ENCODE results near the gene RALGAPA2. TPM values are rescaled to one million over a fixed set of nuclear protein-coding genes. Genes with fewer than 3 reads are reported as not detected.
A peak's percentile ranks its signal among the peaks of the same experiment; 100 is the strongest.

RALGAPA2 gene
- total and polyA plus RNA-seq, 10 donors, result 1.2 to 55.2 (median 29.4) TPM

DNA sequence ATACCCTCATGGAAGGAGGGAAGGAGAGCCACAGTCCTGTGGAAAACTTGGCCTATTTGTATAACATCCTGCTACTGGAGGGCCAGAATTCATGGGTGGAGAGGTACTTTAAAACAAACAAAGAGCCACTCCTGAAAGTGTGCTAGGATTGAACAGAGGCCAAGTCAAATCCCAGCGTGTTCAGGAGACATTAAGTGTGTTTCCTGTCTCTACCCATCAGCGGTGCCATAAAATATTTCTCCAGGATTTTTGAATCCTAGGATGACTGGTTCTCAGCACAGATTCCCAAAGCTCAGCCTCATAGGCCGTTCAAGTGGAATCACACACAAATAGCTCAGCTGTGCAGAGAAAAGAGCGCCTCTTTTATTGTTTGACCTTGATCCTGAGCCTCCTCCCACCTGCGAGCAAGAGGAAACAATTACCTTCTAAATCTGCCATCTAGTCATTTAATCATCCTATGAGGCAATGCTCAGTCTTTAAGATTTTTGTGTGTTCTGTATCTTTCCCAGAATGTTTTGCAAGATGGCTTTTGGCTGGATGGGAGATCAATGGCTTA, 31.8 kb upstream of the RALGAPA2 start:
- peak overlapping the region in 7 of 8 donors; percentile 66 to 88 (median 82) for H3K27ac ChIP-seq
- peaks cover 0 to 74% (median 4%) of the 10 kb centered on the region in 7 donors for H3K27me3 ChIP-seq (replicated peaks in 1 of 7)
- intact Hi-C loops (cut with DNase I; ENCODE audit: low total_unique reads), result no loop called here
- peaks cover 0 to 20% (median 16%) of the 10 kb centered on the region in 8 donors for H3K9me3 ChIP-seq
- H3K36me3 ChIP-seq, result no peaks in the 10 kb centered on the region
- H3K4me1 ChIP-seq, result peaks cover 4 to 37% (median 18%) of the 10 kb centered on the region in 6 donors
- DNase-seq, result no peak
- TF ChIP-seq POLR2AphosphoS5 (IDR thresholded peaks at IDR 0.05), result no peak
- TF ChIP-seq, protein P1, sequence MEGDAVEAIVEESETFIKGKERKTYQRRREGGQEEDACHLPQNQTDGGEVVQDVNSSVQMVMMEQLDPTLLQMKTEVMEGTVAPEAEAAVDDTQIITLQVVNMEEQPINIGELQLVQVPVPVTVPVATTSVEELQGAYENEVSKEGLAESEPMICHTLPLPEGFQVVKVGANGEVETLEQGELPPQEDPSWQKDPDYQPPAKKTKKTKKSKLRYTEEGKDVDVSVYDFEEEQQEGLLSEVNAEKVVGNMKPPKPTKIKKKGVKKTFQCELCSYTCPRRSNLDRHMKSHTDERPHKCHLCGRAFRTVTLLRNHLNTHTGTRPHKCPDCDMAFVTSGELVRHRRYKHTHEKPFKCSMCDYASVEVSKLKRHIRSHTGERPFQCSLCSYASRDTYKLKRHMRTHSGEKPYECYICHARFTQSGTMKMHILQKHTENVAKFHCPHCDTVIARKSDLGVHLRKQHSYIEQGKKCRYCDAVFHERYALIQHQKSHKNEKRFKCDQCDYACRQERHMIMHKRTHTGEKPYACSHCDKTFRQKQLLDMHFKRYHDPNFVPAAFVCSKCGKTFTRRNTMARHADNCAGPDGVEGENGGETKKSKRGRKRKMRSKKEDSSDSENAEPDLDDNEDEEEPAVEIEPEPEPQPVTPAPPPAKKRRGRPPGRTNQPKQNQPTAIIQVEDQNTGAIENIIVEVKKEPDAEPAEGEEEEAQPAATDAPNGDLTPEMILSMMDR (IDR thresholded peaks at IDR 0.05 in 8 of 11, conservative IDR thresholded peaks at IDR 0.05 in 3 of 11), result no peak
- no peak for TF ChIP-seq POLR2A (IDR thresholded peaks at IDR 0.05)
- 48 to 76% (median 54%) methylated on average over 5 of the region's 5 CpGs for WGBS, 5 donors
- H3K4me3 ChIP-seq, result no peak overlapping the region

DNA sequence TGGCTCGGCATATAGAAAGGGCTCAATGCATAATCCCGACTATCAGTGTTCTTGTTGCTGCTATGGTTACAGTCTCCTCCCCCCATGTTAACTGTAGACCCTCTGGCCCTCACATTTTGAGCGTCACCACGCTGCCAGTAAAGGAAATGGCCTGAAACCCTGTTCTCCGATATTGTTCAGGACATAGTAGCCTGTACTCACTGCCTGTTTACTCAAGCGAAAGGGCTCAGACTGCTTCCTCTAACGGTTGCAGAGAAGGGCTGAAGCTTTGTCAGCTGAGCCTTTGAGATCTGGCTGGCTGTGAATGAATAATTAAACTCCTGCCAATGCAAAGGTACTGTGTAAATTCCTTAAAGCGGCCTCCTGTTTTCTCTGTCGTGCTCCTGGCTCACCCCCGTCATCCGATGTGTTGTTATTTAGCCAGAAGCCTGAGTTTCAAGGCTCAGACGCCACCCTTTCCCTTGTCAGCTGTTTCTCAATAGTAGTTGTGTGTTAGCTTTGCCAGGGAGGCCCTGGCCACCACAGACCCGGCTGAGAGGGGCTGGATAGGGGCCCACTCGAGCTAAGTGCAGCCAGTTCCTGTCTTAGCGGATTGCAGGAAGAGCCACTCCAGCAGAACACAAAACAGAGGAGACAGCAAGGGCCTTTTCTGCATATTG, 31.2 kb upstream of the RALGAPA2 start:
- peak overlapping the region in 1 of 8 donors; percentile 31 for H3K4me3 ChIP-seq
- TF ChIP-seq, protein P1 (IDR thresholded peaks at IDR 0.05 in 8 of 11, conservative IDR thresholded peaks at IDR 0.05 in 3 of 11), result no peak
- peak in 2 of 3 donors; percentile 25 to 58 for TF ChIP-seq POLR2AphosphoS5 (IDR thresholded peaks at IDR 0.05)
- peaks cover 4 to 37% (median 18%) of the 10 kb centered on the region in 6 donors for H3K4me1 ChIP-seq
- intact Hi-C loops (cut with DNase I; ENCODE audit: low total_unique reads), result no loop called here
- peaks cover 0 to 14% (median 10%) of the 10 kb centered on the region in 8 donors for H3K9me3 ChIP-seq
- no peaks in the 10 kb centered on the region for H3K36me3 ChIP-seq
- H3K27ac ChIP-seq, result peak overlapping the region in 7 of 8 donors; percentile 66 to 88 (median 82)
- 8 to 18% (median 15%) methylated on average over 13 to 15 of the region's 15 CpGs for WGBS, 5 donors
- DNase-seq, result peak; percentile 81
- peaks cover 0 to 73% (median 4%) of the 10 kb centered on the region in 7 donors for H3K27me3 ChIP-seq (replicated peaks in 1 of 7)

DNA sequence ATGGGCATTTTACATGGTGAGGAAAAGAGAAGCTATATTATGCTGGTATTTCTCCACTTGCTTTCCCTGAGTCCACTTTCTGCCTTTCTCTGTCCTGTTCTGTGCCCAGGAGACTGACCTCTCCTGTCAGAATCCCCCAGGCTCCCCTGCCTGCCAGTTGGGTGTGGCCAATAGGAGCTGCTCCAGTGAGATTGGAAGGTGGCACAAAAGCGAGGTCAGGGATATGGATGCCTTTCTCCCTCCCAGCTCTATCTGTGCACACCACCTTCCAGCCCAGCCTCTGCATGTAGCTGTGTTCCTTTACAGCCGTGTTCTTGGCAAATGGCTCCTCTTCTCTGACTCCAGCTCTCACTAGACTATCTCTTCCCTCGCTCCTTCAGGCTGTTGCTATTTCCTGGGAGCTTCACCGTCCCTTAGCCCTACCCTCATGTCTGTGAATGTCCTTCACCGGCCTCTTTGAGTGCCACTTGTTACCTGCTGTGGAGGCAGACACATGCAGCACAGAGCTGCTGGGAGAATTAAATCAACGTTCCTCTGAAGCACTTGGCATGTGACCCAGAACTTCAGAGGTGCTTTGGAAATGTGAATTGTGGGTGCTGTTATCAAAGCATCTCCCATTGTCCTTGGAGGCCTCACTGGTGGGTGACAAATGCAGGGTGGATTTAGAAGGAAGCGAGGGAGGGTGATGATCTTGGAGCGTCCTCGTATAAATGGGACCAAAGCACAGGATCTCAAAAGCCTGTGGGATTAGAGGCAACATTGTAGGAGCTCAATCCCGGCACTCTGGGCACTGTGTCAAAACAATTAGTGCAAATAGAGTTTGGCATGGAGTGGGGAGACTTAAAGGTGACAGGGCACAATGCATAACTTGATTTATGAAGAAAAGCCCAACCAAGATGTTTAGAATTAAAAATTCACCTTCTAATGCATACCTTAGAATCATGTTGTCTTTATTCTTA, 28.9 kb upstream of the RALGAPA2 start:
- Histone ChIP-seq H3K4me3 (no peak overlapping the region), H3K4me1 (peaks cover 4 to 48% (median 23%) of the 10 kb centered on the region in 6 donors), H3K27ac (peak overlapping the region in 3 of 8 donors; percentile 16 to 52 (median 46)), H3K9me3 (no peaks in the 10 kb centered on the region), H3K36me3 (no peaks in the 10 kb centered on the region), H3K27me3 (replicated peaks in 1 of 7) (peaks cover 0 to 75% (median 4%) of the 10 kb centered on the region in 7 donors)
- intact Hi-C loops (cut with DNase I; ENCODE audit: low total_unique reads), result no loop called here
- no peak for DNase-seq
- TF ChIP-seq POLR2AphosphoS5 (IDR thresholded peaks at IDR 0.05), result no peak
- 70 to 85% (median 80%) methylated on average over 10 of the region's 10 CpGs for WGBS, 5 donors

DNA sequence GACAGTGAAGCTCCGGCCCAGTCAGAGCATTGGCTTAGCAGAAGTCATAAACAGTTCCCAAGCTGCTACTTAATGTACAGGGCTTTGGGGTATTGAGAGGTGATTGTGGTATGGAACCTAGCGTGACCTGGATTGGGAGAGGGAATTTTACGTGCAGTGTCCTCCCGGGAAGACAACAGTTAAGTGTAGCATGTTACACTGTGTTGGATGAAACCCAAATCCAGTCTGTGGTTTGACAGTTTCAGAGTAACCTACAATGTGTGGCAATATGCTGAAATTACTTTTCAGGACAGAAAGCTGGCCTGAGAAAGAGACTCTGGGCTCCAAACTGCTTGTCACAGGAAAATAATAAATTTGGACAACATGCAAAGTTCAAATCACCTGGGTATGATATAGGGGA, 28.1 kb upstream of the RALGAPA2 start:
- DNase-seq, result no peak
- Histone ChIP-seq H3K36me3 (no peaks in the 10 kb centered on the region), H3K4me3 (no peak overlapping the region), H3K9me3 (no peaks in the 10 kb centered on the region), H3K27ac (peak overlapping the region in 3 of 8 donors; percentile 16 to 52 (median 46)), H3K27me3 (replicated peaks in 1 of 7) (peaks cover 0 to 67% (median 4%) of the 10 kb centered on the region in 7 donors), H3K4me1 (peaks cover 4 to 51% (median 23%) of the 10 kb centered on the region in 6 donors)
- WGBS, 5 donors, result 47 to 79% (median 64%) methylated on average over 4 of the region's 4 CpGs
- intact Hi-C loops (cut with DNase I; ENCODE audit: low total_unique reads), result no loop called here
- TF ChIP-seq POLR2AphosphoS5 (IDR thresholded peaks at IDR 0.05) (no peak), POLR2A (IDR thresholded peaks at IDR 0.05) (no peak)
- TF ChIP-seq, protein P1 (IDR thresholded peaks at IDR 0.05 in 8 of 11, conservative IDR thresholded peaks at IDR 0.05 in 3 of 11), result no peak

Data from spleen (tissue), 11 donors.